Prostate gland (tissue), 2 donors: ENCODE results near the gene TH. TPM values are rescaled to one million over a fixed set of nuclear protein-coding genes. Genes with fewer than 3 reads are reported as not detected.

Experiments used
- DNase-seq: peaks from one replicate; pipeline ENCODE4 v3.0.0-alpha.2; 2019; ENCODE audit warnings: low spot score
- H3K27ac ChIP-seq, 2 donors: fragments of 200-600 bp; sonication (generic); 2 replicates each; pipeline ENCODE4 v1.5.1; 2017 to 2019
- H3K27me3 ChIP-seq: fragments of 200-600 bp; sonication (generic); replicated peaks from 2 replicates; pipeline ENCODE4 v1.5.1; 2019; ENCODE audit not compliant: insufficient read depth
- H3K36me3 ChIP-seq, 2 donors: fragments of 200-600 bp; sonication (generic); 1 replicate in 1 of 2; 2 replicates in 1 of 2; pipeline versions ENCODE4 v1.5.1 to v1.8.1; 2017 to 2019
- H3K4me1 ChIP-seq: fragments of 200-600 bp; sonication (generic); replicated peaks from 2 replicates; pipeline ENCODE4 v1.5.1; 2019
- H3K4me3 ChIP-seq, 2 donors: fragments of 200-600 bp; sonication (generic); 2 replicates each; pipeline ENCODE4 v1.5.1; 2017 to 2019
- H3K9me3 ChIP-seq: fragments of 200-600 bp; sonication (generic); 2 replicates; pipeline ENCODE4 v1.5.1; 2017
- CTCF ChIP-seq, 4 experiments: fragments of 200-600 bp in 2 of 4; fragments of 450-650 bp in 2 of 4; sonication (generic) in 2 of 4; IDR thresholded peaks; 1 replicate in 3 of 4; 2 replicates in 1 of 4; pipeline ENCODE4 v1.5.1; 2016 to 2019; ENCODE audit warnings: antibody characterized with exemption in 4 of 4, mild to moderate bottlenecking in 2 of 4, moderate library complexity in 2 of 4
- POLR2A ChIP-seq: fragments of 450-650 bp; IDR thresholded peaks from one replicate; pipeline ENCODE4 v1.6.1; 2016; ENCODE audit warnings: antibody characterized with exemption, mild to moderate bottlenecking
- POLR2AphosphoS5 ChIP-seq: sonication (generic); formaldehyde crosslinking; IDR thresholded peaks from one replicate; pipeline ENCODE4 v1.6.1; 2017; ENCODE audit warnings: antibody characterized with exemption
- WGBS: methylation state at CpG from one replicate; pipeline ENCODE4 v1.1.5; 2018; 5-methylcytosine and 5-hydroxymethylcytosine counted together
- intact Hi-C: fragments of 100-400 bp; cut with DNase I; formaldehyde crosslinking; loops from one replicate; pipeline ENCODE4 v1.14.2; 2022
- total RNA-seq, 2 donors: library from RNA; depleted of rRNA; stranded (reverse); fragments of >200 nt; gene quantifications; one replicate each; pipeline ENCODE4 v1.1.0, GENCODE V29; 2016

Gene TH
- total RNA-seq, 2 donors from 2014 or later: 2.4 TPM; not detected in 1

- Histone ChIP-seq H3K27me3 (peaks cover 36% of the 10 kb centered on the region), H3K4me3 (no peak overlapping the region), H3K36me3 (no peaks in the 10 kb centered on the region), H3K9me3 (no peaks in the 10 kb centered on the region), H3K4me1 (no peaks in the 10 kb centered on the region), H3K27ac (no peak overlapping the region)
- DNase-seq: no peak
- TF ChIP-seq POLR2AphosphoS5 (no peak), CTCF (IDR thresholded peaks at IDR 0.05) (no peak), POLR2A (no peak)
- intact Hi-C loops: no loop called here
- 55% methylated on average over 8 of the region's 11 CpGs for WGBS
These were observed 24.2 kb downstream of the TH start for GRCh38 chr11:2147391-2147790.

GRCh38 chr11:2146051-2146450 lies 25.6 kb downstream of the TH start:
- 53% methylated on average over 19 of the region's 19 CpGs for WGBS

GRCh38 chr11:2144544-2145248 lies 26.9 kb downstream of the TH start:
- H3K27me3 ChIP-seq: peaks cover 51% of the 10 kb centered on the region
- WGBS: 16% methylated on average over 18 of the region's 18 CpGs

More at GRCh38 chr11:2146051-2146450, 25.6 kb downstream of the TH start:
- H3K27me3 ChIP-seq: peaks cover 39% of the 10 kb centered on the region
- no peaks in the 10 kb centered on the region for H3K9me3 ChIP-seq
- DNase-seq: no peak
- no peaks in the 10 kb centered on the region for H3K4me1 ChIP-seq
- intact Hi-C loops: no loop called here
- no peak for TF ChIP-seq POLR2A
- no peak for TF ChIP-seq CTCF (IDR thresholded peaks at IDR 0.05)
- no peak for TF ChIP-seq POLR2AphosphoS5
- H3K27ac ChIP-seq: no peak overlapping the region
- no peak overlapping the region for H3K4me3 ChIP-seq
- no peaks in the 10 kb centered on the region for H3K36me3 ChIP-seq

GRCh38 chr11:2143799-2144543 lies 27.6 kb downstream of the TH start:
- H3K27me3 ChIP-seq: peaks cover 51% of the 10 kb centered on the region
- no peaks in the 10 kb centered on the region for H3K36me3 ChIP-seq
- no peak for TF ChIP-seq POLR2AphosphoS5
- no peak for TF ChIP-seq CTCF (IDR thresholded peaks at IDR 0.05)
- TF ChIP-seq POLR2A: no peak
- no peak for DNase-seq
- H3K9me3 ChIP-seq: no peaks in the 10 kb centered on the region
- no peak overlapping the region for H3K27ac ChIP-seq
- no peak overlapping the region for H3K4me3 ChIP-seq
- intact Hi-C loops: no loop called here
- 2% methylated on average over 69 of the region's 72 CpGs for WGBS
- H3K4me1 ChIP-seq: no peaks in the 10 kb centered on the region

More at GRCh38 chr11:2144544-2145248, 26.9 kb downstream of the TH start:
- no peak overlapping the region for H3K27ac ChIP-seq
- DNase-seq: no peak
- H3K36me3 ChIP-seq: no peaks in the 10 kb centered on the region
- no peaks in the 10 kb centered on the region for H3K4me1 ChIP-seq
- H3K9me3 ChIP-seq: no peaks in the 10 kb centered on the region
- H3K4me3 ChIP-seq: no peak overlapping the region
- intact Hi-C loops: no loop called here
- TF ChIP-seq CTCF (IDR thresholded peaks at IDR 0.05) (no peak), POLR2AphosphoS5 (no peak), POLR2A (no peak)

GRCh38 chr11:2143477-2143798 lies 28.2 kb downstream of the TH start:
- no peak for TF ChIP-seq CTCF (IDR thresholded peaks at IDR 0.05)
- TF ChIP-seq POLR2A: no peak
- TF ChIP-seq POLR2AphosphoS5: no peak
- 12% methylated on average over 12 of the region's 12 CpGs for WGBS
- H3K9me3 ChIP-seq: no peaks in the 10 kb centered on the region
- H3K27ac ChIP-seq: no peak overlapping the region
- intact Hi-C loops: no loop called here
- H3K27me3 ChIP-seq: peaks cover 47% of the 10 kb centered on the region
- H3K4me1 ChIP-seq: no peaks in the 10 kb centered on the region
- DNase-seq: no peak
- no peaks in the 10 kb centered on the region for H3K36me3 ChIP-seq
- no peak overlapping the region for H3K4me3 ChIP-seq
